ENCODE results near the gene LRMDA.

GRCh38 chr10:76124280-76124679, 692.9 kb downstream of the LRMDA start:
- TF ChIP-seq CTCF (IDR thresholded peaks at IDR 0.05; ENCODE audit: control extremely low read depth in 1 of 3, insufficient read depth in 1 of 3, low read depth in 1 of 3, low read length in 3 of 3), result no peak
- no peak for TF ChIP-seq EZH2 (IDR thresholded peaks at IDR 0.05; ENCODE audit: low read depth, low read length, severe bottlenecking)
- TF ChIP-seq CHD1 (IDR thresholded peaks at IDR 0.05; ENCODE audit: low read depth, low read length), result no peak
- TF ChIP-seq POLR2AphosphoS5 (IDR thresholded peaks at IDR 0.05; ENCODE audit: low read depth, low read length), result no peak
- TF ChIP-seq SIN3A (conservative IDR thresholded peaks at IDR 0.05 in 1 of 2, IDR thresholded peaks at IDR 0.05 in 1 of 2; ENCODE audit: low read depth in 1 of 2, low read length in 2 of 2), result no peak
- no peak for TF ChIP-seq GABPA (IDR thresholded peaks at IDR 0.05; ENCODE audit: borderline replicate concordance, insufficient read depth, low read length)
